Fibroblast of the aortic adventitia (primary cell): ENCODE results near the gene CCDC146. TPM values are rescaled to one million over a fixed set of nuclear protein-coding genes. Genes with fewer than 3 reads are reported as not detected.

Experiments used
- DNase-seq: peaks from one replicate; pipeline ENCODE4 v3.0.0-alpha.2; 2010; ENCODE audit warnings: low read depth
- H3K4me3 ChIP-seq: 2 replicates; pipeline ENCODE4 v1.5.1; 2011; ENCODE audit warnings: low read depth, mild to moderate bottlenecking, control low read depth, low read length, moderate library complexity
- CTCF ChIP-seq: IDR thresholded peaks from 2 replicates; pipeline ENCODE4 v1.5.1; 2011; ENCODE audit warnings: mild to moderate bottlenecking, low read length, control low read depth, inconsistent platforms; ENCODE audit not compliant: insufficient read depth
- total RNA-seq: library from RNA; depleted of rRNA; stranded (reverse); fragments of >200 nt; gene quantifications from 2 replicates; pipeline ENCODE4 v1.2.3, GENCODE V29; 2012; ENCODE audit warnings: low replicate concordance

Gene CCDC146
- total RNA-seq, 1 donor: 1.4 TPM

- H3K4me3 ChIP-seq: no peak overlapping the region
- DNase-seq: no peak
- no peak for TF ChIP-seq CTCF
Measured at GRCh38 chr7:77245015-77245755, 122.8 kb downstream of the CCDC146 start.

DNA sequence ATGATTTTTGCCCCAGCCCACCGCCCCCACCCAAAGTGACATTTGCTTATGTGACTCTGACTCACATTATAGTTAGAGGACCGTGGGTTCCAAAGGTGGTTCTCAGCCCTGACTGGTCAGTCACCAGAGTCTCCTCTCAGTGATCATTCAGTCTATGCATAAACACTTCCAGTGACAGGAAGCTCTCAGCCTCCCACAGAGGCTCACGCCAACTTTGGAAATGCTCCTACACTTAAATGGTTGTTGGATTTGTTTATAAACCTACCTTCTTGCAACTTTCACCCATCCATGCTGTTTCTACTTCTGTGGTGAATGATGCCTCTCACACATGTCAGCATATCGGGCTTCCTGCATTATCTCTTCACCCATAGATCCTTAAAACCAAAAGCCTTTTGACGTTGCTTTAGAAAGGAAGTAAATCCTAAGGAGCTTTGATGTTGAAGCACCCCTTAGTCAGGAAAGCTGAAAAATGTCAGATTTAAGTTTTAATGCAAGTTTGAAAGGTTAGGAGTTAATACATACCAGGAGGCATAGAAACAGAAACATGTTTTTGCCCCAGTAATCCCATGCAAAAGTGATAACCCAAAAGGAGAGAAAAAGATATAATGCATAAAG lies 123.7 kb downstream of the CCDC146 start:
- TF ChIP-seq CTCF: no peak
- DNase-seq: no peak
- no peak overlapping the region for H3K4me3 ChIP-seq

DNA sequence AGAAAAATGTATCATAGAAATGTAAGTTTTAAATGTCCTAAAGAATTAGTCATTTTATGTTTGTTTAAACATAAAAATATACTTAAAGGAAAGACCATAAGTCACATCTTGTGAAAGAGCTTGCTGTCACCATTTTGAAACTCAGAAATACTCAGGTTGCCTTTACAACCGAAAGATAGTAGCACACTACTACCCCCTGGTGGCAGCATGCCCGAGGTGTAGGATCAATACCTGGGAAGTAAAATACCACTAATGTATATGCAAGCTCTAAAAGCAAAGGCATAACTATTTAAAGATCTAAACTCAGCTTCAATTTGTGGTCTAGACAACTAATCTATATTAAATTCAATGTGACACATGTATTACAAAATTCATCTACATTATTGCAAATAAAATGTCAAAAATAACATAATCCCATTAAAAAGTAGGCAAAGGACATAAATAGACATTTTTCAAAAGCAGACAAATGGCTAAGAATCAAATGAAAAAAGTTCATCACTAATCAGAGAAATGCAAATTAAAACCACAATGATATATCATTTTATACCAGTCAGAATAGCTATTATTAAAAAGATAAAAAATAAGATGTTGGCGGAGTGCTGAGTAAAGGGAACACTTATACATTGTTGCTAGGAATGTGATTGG lies 124.9 kb downstream of the CCDC146 start:
- H3K4me3 ChIP-seq: no peak overlapping the region
- DNase-seq: peak; percentile 88

DNA sequence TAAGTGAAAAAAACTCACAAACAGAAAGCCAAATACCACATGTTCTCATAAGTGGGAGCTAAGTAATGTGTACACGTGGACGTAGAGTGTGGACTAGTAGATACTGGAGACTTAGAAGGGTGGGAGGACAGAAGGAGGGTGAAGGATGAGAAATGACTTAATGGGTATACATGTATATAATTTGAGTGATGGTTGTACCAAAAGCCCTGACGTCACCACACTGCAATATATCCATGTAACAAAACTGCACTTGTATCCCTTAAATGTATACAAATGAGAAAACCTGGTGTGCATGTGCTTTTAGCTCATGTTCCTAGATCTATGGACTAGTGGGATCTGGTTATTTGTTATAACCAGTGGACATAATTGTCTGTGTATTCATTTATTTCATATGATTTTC lies 125.7 kb downstream of the CCDC146 start:
- no peak overlapping the region for H3K4me3 ChIP-seq
- no peak for DNase-seq
- no peak for TF ChIP-seq CTCF

More for the DNA sequence above, 124.9 kb downstream of the CCDC146 start:
- peak; percentile 87 for TF ChIP-seq CTCF

DNA sequence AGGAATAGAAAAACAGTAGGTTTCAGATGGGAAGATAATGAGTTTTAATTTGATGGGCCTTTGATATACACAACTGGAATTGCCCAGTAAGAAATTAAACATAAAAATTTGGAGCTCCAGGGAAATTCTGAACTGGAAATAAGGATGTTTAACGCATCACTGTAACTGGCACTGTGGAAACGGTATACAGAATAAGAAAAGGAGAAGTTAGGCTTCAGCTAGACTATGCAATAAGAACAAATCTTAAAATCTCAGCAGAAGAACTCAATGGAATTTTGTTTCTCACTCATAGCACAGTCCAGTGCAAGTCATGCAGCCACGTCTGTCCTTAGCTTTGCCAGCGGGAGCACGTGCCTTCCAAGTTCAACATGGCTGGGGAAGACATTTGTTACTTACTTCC lies 130.1 kb downstream of the CCDC146 start:
- no peak overlapping the region for H3K4me3 ChIP-seq
- DNase-seq: no peak
- TF ChIP-seq CTCF: no peak

DNA sequence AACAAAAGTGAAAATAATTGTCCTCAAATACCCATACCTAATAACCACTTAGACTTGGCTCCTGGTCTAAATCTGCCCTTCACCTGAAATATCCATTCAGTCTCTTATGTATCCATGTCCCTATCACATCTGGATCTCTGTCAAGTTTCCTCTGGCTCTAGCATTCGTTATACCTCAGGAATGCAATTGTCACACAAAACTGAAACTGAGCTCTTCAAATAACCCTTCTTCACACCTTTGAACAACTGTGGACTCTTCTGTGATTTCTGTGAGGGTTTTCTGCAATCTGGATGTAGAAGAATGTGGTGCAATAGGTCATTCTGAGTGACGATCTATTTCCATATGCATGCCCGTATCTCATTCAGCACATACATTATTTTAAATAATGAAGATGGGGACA lies 130.7 kb downstream of the CCDC146 start:
- H3K4me3 ChIP-seq: no peak overlapping the region
- DNase-seq: no peak
- TF ChIP-seq CTCF: no peak
